ENCODE measurements around the gene ZBTB1.

- no peak for TF ChIP-seq CTCF (IDR thresholded peaks at IDR 0.05)
- no peak for TF ChIP-seq POLR2A (IDR thresholded peaks at IDR 0.05)
Measured at GRCh38 chr14:64496764-64497163, 7.8 kb upstream of the ZBTB1 start.
